ENCODE data around the gene LRRFIP1.

The LRRFIP1 gene

GRCh38 chr2:237639836-237640220 is 12.4 kb downstream of the LRRFIP1 start:
- DNase-seq (ENCODE audit: extremely low read depth, insufficient read length) = no peak
- no peak overlapping the region for H3K4me3 ChIP-seq (replicated peaks; ENCODE audit: low read depth, low read length)
- no peaks in the 10 kb centered on the region for H3K36me3 ChIP-seq (ENCODE audit: control insufficient read depth, insufficient read depth, low read length)
- H3K27me3 ChIP-seq (replicated peaks; ENCODE audit: control insufficient read depth, insufficient read depth, low read length) = no peaks in the 10 kb centered on the region
- TF ChIP-seq CTCF (IDR thresholded peaks at IDR 0.05; ENCODE audit: insufficient read depth, low read length, poor library complexity, severe bottlenecking) = no peak

- no peak for DNase-seq (ENCODE audit: extremely low read depth, insufficient read length)
- Histone ChIP-seq H3K4me3 (replicated peaks; ENCODE audit: low read depth, low read length) (no peak overlapping the region), H3K27me3 (replicated peaks; ENCODE audit: control insufficient read depth, insufficient read depth, low read length) (no peaks in the 10 kb centered on the region), H3K36me3 (ENCODE audit: control insufficient read depth, insufficient read depth, low read length) (no peaks in the 10 kb centered on the region)
- TF ChIP-seq CTCF (IDR thresholded peaks at IDR 0.05; ENCODE audit: insufficient read depth, low read length, poor library complexity, severe bottlenecking) = no peak
Measured at GRCh38 chr2:237640493-237640998, 13.2 kb downstream of the LRRFIP1 start.

GRCh38 chr2:237642038-237642734 is 14.8 kb downstream of the LRRFIP1 start:
- H3K4me3 ChIP-seq (replicated peaks; ENCODE audit: low read depth, low read length) = no peak overlapping the region
- no peak for TF ChIP-seq CTCF (IDR thresholded peaks at IDR 0.05; ENCODE audit: insufficient read depth, low read length, poor library complexity, severe bottlenecking)
- H3K27me3 ChIP-seq (replicated peaks; ENCODE audit: control insufficient read depth, insufficient read depth, low read length) = no peaks in the 10 kb centered on the region
- no peak for DNase-seq (ENCODE audit: extremely low read depth, insufficient read length)
- H3K36me3 ChIP-seq (ENCODE audit: control insufficient read depth, insufficient read depth, low read length) = no peaks in the 10 kb centered on the region

GRCh38 chr2:237643066-237643465 is 15.7 kb downstream of the LRRFIP1 start:
- no peaks in the 10 kb centered on the region for H3K27me3 ChIP-seq (replicated peaks; ENCODE audit: control insufficient read depth, insufficient read depth, low read length)
- TF ChIP-seq CTCF (IDR thresholded peaks at IDR 0.05; ENCODE audit: insufficient read depth, low read length, poor library complexity, severe bottlenecking) = no peak
- no peak overlapping the region for H3K4me3 ChIP-seq (replicated peaks; ENCODE audit: low read depth, low read length)
- no peaks in the 10 kb centered on the region for H3K36me3 ChIP-seq (ENCODE audit: control insufficient read depth, insufficient read depth, low read length)
- no peak for DNase-seq (ENCODE audit: extremely low read depth, insufficient read length)

GRCh38 chr2:237643582-237644380 is 16.4 kb downstream of the LRRFIP1 start:
- H3K36me3 ChIP-seq (ENCODE audit: control insufficient read depth, insufficient read depth, low read length) = no peaks in the 10 kb centered on the region
- H3K27me3 ChIP-seq (replicated peaks; ENCODE audit: control insufficient read depth, insufficient read depth, low read length) = no peaks in the 10 kb centered on the region
- H3K4me3 ChIP-seq (replicated peaks; ENCODE audit: low read depth, low read length) = no peak overlapping the region
- TF ChIP-seq CTCF (IDR thresholded peaks at IDR 0.05; ENCODE audit: insufficient read depth, low read length, poor library complexity, severe bottlenecking) = no peak
- no peak for DNase-seq (ENCODE audit: extremely low read depth, insufficient read length)
